NCI-H146 (cell line): Measurements from ENCODE around the gene CD9.
"Not testable (repeated sequence)": the region's sequence is repeated elsewhere in the genome, so short reads cannot be mapped to it uniquely, and the experiment has no call there.

ENCODE experiments used
- DNase-seq: peaks from one replicate; lab custom pipeline; 2025; lab: John Stamatoyannopoulos, UW

Gene CD9

DNA sequence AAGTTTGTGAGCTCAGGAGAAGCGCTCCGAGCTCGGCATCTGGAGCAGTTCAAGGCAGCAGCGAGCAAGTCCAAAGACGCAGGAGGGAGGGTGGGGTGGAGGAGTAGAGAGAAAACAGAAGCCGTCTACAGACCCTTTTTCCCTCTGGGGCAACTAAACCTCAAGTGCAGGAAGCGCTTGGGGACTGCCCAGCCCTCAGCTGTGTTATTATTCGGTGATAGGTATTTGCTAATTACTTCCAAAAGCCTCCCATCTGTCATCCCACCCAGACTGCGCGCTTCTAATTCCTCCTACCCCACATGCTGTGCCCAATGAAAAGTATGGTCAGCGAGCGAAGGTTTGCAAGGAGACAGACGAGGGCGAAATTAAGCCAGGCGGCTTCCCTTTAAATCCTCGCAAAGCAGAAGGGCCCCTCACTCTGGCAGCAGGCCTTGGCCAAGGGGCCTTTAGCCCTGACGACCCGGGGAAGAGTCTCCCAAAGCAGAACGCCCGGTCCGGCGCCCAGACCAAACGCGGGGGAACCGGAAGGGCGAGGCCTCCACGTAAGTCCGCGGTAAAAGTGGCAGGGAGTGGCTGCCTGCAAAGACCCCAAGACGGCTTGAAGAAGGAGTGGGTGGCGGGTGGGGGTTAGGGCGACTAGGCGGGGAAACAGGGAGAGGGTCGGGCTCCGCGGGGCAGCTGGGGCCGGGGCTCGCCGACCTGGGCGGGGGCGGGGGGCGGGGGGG, 507 bp upstream of the CD9 start:
- no peak for DNase-seq

DNA sequence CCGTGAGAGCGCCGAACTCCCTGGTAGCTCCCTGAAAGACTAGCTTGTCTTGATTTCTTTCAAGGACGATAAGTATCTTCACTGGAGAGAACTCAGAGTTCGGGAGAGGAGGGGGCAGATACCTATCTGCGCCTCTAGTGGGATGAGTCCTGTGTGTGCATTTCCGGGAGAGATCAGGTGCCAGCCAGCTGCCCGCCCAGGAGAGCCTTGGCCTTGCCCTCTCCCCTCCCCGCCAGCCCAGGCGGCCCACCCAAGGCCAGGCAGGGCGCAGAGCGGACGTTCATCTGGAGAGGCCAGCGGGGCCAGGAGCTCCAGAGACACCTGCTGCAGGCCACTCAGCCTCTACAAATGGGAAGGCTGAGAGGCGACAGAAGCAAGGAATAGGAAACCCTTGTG, 1.0 kb downstream of the CD9 start:
- peak; percentile 76 for DNase-seq

DNA sequence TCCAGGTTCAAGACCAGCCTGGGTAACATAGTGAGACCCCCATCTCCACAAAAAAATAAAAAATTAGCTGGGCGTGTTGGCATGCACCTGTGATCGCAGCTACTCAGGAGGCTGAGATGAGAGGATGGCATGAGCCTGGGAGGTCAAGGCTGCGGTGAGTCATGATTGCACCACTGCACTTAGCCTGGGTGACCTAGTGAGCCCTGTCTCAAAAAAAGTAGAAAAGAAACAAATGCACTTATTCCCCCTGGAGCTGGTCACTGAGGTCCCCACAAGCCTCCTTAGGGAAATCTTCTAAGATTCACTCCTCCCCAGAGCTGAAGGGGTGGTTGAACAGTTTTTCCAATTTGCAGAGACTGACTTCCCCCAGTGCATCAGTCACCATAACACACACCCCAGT, 1.6 kb downstream of the CD9 start:
- no peak for DNase-seq

DNA sequence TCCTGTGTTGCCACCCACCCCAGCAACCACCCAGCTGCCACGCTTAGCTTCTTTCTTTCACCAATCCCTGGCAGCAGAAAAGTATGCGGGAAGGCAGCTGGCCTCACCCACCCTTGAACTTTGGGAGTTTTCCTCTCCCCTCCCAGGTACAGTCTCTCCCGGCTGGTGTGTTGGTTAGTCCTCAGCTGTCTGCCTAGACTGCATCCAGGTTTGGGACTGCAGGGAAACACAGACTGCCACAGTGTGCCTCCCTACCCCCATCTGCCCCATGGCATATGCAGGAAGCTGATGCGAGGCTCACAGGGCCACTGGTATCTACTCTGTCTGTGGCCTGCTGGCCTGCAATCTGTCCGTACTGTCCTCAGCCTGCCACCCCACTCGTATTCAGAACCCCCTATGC, 2.1 kb downstream of the CD9 start:
- no peak for DNase-seq

DNA sequence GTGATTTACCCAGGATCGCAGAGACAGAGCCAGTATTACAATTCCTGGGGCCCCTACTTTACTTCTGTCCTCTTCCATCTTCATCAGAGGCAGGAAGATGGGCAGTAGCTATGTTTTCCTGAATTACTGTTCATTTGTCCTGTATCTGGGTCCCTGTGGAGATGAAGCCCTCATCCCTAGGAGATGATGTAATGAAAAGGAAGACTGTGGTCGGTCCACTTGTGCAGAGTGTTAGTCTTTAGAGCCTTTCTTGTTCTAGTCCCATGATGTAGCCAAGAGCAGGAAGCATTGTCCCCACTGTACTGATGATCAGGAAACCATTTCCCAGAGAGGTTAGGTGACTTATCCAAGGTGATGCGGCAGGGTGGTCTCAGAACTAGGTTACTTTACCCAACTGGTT, 2.6 kb downstream of the CD9 start:
- DNase-seq = no peak

DNA sequence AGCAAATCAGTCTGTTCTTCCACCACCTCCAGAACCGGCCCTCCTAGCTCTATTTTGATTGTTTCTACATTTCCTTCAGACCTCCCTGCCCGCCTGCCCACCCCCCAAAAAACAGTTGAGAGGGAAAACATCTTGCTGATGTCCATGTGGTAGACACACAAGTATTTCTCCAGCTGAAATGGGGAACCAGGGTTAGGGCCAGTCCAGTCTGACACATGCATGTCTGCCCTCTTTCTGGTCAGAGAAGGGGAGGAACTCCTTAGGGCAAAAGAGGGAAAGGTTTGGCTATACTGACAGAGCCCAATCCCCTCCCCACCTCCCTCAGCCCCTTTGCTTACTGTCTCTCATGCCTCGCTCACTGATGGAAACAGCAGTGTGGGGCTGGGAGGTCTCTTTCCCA, 3.4 kb downstream of the CD9 start:
- no peak for DNase-seq

DNA sequence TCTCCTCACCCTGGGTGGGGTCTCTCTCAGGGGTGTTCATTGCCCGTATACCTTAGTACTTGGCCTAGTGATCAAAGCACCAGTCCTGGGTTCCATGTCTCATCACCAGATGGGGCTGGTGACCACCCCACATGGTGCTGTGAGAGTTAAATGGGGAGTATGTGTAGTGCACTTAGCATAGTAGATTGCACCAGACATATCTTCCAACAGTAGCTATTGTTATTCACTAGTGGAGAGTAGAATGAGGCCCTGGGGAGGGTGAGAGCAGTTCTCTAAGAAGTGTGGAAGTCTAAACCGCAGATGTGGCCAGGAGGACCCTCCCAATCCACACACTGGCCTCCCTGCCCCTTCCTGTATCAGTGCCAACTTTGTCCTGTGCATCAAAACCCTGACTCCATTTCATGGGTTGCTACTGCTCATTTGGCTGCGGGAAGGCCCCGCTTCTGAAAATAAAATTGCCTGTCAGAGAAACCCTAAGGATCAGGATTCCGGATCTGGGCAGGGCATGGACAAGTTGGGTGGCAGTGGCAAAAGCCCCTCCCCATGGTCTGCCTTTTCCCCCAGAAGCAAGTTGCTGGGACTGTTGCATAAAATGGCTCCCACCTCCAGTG, 4.4 kb downstream of the CD9 start:
- no peak for DNase-seq

DNA sequence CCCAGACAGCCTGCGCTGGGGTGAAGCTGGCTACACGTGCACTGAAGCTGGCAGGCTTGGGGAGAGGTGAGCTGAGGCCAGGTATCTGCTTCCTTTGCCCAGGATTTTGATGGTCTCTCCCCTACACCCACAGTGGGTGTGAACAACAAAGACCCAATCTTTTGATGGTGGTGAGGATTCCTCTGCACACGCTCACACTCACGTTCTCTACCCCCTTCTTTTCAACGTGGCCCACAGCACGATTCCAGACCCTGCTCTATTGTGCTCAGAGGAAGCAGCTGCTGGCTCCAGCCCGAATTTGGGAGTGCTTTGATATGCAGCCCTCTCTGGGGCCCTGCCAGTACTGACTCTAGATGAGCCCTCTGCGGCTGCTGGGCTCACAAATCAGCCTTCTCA, 4.9 kb downstream of the CD9 start:
- DNase-seq = no peak

DNA sequence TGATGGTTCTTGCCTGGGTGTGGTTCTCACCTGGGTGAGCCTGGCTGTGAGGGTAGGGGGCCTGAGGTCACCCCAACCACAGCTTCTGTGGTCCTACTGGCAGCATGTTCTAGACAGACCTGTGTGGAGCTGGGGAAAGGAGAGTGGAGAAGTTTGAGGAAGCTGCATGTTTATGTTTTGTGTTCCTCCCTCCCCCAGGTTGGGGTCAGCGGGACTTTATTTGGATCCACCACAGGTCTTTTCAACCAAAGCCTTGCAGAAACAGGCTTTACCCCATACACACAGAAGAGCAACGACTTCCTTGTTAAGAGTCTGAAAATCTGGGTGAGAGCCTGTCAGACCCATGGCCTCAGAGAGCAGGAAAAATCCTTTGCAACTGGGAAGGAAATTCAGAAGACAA, 5.6 kb downstream of the CD9 start:
- no peak for DNase-seq

DNA sequence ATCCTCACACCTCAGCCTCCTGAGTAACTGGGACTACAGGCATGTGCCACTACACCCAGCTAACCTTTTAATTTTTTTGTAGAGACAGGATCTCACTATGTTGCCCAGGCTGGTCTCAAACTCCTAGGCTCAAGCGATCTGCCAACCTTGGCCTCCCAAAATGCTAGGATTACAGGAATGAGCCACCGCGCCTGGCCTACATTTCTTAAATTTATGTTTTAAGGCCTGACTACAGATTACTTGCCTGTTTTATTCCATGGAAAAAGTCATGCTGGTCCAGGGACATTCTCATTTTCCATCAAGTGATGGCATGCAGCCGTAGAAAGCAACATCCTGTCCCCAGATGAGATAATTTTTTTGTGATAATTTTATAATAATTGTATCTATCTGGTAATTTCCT, 6.1 kb downstream of the CD9 start:
- DNase-seq = no peak

DNA sequence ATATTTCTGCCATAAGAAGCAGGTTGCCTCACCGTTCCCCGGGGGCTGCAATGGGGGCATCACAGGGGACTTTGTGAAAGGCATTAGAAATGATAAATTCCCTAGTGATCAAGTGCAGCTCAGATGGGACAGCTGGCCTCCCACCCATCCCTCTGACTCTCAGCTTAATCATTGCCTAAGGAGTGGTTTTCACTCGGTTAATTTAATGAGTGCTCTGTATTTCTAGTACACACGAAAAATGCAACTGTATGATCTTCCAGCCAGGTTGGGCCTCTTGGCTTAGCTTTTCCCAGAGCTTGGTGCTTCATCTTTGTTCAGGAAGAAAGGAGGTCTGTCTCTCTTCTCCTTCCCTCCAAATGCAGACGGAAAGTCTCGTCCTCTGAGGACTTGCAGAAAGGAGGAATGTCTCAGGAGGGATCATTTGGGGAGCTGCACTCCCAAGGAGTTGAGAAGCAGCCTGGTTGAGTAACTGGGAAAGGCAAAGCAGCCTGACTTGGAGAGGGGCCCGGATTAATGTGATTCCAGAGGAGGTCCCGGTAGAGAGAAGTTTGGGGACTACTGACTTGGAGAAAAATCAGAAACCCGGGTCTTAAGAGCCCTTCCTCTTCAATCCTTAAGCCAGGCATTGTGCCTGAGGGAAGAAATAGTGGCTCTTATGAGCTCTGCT, 7.2 kb downstream of the CD9 start:
- no peak for DNase-seq

DNA sequence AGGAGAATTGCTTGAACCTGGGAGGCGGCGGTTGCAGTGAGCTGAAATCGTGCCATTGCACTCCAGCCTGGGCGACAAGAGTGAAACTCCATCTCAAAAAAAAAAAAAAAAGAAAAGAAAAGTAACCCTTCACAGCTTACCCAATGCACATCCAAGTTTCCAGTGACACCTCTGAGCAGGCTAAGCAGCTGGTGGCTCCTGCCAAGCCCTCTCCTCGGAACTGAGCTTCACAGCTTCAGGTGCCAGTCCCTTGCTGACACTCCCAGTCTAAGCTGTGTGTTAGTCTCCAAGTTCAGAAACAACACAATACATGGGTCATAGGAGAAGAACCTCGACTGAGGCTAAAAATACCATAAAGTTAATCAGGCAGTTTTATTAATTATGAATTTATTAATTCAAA, 7.9 kb downstream of the CD9 start:
- DNase-seq = no peak

DNA sequence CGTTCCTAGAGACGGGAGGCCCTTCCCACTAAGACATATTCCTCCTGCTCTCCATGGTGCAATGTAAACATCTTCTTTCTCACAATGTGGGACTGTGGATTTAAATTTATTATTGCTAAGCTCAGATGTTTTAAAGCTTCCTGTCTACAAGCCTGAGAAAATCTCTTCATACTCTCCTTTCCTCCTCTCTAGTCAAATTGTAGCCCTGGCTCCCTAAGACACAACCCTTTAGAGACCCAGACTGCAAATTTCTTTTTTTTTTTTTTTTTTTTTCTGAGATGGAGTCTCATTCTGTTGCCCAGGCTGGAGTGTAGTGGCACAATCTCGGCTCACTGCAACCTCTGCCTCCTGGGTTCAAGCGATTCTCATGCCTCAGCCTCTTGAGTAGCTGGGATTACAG, 9.2 kb downstream of the CD9 start:
- DNase-seq = not testable (repeated sequence)

DNA sequence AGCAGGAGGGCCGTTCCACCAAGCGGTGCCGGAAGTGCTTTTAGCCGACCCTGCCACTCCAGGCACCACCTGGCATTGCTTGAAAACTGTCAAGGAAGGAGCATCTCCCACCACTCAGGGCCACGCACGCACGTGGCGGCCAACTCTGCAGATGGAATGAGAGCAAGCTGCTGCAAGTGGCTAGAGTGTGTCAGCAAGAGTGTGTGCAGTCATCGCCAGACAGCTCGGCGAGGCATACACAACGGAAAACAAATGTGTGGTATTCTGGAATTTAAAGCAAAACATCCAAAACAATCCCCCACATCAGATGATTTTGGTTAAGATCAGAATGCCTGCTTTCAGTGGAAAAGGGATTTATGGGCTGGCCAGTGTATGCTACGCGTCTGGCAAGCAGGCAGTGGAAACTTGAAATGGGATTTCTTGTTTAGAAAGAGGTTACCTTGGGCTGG, 11.2 kb downstream of the CD9 start:
- no peak for DNase-seq

DNA sequence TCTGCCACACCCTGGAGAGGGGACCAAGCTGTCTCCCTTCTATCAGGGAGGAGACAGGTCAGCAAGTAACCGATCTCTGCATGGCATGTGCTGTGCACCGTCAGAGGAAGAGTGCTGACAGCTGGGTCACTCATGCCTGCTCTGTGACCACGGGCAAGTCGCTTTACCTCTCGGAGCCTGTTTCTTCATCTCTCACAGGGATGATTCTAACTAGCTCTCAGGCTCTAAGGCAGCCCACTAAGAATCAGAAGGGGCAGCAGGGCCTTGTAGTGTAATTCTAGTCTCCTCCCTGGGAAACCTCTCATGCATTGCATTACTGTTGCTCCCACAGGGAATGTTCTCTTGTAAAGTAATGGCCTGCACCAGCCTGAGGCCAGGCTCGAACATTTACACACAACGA, 11.9 kb downstream of the CD9 start:
- no peak for DNase-seq

DNA sequence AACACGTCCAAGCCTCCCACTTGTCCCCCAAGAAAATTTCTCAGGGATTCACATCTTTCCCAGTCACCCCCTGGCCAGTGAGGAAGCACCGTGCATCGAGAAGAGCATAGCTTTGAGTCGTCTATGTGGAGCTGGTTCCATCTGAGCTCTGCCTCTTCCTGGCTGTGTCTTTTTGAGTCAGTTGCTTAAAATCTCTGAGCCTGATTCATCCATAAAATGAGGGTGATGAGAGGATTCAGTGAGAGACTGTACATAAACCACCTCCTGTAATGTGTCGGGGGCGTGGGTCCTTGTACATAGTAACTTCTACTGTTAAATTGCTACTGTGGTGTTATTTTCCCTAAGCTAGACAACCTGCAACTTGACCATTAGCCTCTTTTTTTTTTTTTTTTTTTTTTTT, 13.8 kb downstream of the CD9 start:
- DNase-seq = no peak

DNA sequence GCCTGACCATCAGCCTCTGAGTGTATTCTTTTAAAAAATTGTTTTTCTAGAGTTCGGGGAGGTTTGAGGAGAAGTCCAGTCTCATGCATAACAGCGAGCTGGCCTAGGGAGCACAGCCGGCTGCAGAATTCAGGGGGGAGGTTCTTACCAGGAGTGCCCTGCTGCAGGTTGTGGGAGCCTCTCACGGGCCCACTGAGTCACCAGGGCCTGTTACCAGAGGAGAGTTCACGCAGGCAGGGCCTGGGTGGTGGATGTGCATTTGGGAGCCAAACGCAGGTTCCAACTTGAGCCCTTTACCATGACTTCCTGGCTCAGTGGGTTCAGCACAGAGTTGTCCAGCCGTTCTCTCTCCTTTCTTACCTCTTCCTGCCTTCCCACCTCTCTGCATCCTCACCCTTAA, 14.4 kb downstream of the CD9 start:
- DNase-seq = no peak

DNA sequence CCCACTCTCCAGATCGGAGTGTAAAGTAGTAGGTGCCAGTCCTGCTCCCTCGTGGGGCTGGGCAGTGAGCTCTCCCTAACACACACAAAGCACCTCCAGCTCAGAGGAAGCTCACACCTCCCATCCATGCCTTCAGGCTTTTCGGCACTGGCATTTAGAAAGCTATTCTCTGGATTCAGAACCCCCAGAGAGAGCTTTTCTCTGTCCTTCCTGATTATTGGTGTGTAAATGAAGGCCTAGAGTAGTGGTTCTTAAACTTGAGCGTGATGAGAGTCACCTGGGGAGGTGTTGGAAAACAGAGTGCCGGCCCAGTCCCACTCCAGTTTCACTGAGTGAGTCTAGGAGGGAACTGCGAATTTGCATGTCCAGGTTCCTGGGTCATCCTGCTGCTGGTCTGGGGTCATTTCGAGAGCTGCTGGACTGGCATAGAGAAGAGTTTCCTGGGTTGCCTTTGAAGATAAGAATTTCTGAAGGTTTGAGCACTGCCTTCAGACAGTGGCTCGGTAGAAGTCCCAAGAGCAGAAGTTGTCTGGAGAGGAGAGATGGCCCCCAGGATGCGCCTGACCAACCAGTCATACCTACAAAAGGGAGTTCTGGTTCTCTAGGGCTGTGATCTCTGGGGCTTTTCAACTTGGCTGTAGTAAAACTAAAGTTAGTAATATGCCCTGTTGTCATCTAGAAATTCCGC, 15.1 kb downstream of the CD9 start:
- peak; percentile 21 for DNase-seq

DNA sequence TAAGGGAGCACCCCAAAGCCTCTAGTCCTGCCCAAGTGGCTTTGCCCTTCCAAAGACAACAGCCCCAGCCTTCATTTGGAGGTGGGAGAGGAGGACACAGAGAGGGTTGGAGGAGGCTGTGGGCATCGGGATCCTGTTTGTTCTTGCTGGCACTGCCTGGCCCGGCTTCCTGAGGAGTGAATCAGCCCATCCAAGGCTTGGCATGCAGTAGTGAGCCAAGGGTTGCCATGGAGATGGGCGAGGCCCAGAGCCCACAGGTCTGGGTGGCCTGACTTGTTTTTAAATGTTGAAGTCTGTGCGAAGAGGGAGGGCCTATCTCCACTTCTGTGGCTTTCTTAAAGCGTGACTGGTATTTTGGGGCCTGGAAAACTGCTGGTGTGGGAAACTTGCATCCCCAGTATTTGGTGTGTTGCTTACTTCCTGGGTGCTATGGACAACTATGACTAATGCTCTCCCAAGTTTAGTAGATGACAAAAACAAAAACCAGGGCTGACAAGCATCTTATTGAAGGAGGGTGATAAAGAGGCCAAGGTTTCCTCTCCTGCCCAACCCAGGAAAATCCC, 15.8 kb downstream of the CD9 start:
- DNase-seq = no peak

DNA sequence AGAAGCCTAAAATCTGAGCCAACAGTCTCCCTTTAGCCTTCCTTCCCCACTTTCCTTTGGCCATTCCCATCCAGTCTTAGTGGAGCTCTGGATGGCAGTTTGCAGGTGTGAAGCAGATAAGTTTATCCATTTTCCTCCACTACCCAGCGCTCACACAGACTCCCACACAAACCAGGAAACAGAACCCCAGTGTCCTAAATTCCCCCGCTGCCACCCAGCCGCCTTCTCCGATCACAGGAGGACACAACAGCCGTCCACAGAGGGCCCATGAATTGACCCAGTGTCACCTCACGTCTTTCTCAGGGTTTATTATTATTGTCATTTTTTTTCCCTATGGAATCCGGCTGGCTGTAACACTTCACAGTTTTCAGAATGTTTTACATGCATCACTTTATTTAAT, 16.4 kb downstream of the CD9 start:
- no peak for DNase-seq

DNA sequence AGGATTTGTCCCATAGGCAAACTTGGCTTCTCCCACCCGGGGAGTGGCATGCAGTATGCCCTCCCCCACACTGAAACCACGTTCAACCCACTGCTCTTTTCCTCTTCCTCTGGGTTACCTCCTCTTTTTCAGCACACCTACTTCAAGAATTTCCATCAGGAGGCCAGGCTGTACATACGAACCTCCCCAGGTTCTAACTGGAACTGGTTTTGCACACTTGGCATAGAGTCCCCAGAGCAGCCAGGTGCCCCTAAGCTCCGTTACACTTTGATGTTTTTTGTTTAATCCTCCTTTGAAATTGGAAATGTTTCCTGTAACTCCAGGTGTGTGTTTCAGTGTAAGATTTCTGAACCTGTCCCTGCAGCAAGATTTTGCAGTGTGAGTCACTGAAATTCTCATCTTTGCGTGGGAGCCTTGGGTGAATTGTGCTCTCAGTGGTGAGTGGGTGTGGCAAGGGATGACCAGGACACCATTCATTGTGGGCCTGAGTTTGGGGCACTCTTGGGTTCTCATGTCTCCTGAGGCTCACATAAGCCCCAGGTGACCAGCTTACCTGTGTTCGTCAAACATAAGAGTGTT, 18.2 kb downstream of the CD9 start:
- no peak for DNase-seq

DNA sequence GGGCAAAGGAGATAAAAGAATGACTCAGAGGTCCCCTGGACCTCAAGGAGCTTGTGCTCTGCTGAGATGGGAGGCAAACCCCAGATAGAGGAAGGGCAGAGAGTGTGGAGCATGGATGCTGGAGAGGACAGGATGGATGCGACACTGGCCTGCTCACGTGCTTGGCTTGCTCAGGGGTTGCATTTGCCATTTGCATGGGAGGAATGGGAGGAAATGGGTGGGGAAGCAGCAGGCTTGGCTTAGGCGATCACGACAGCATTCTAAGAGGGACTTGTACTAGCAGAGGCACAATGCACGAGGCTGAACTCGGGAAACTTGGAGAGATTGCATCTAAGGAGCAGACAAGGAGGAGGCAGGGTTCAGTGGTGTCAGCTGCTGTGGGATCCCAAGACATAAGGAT, 19.8 kb downstream of the CD9 start:
- no peak for DNase-seq
